Tibial artery (tissue), 4 donors: ENCODE data around the gene PIGU.

Source experiments
- DNase-seq, 2 donors: peaks; one replicate each; pipeline ENCODE4 v3.0.0-alpha.2; 2019
- H3K27ac ChIP-seq, 2 donors: fragments of 200-600 bp; sonication (generic) in 1 of 2; 1 replicate in 1 of 2; 2 replicates in 1 of 2; pipeline ENCODE4 v1.5.1; 2018 to 2019; ENCODE audit warnings: mild to moderate bottlenecking in 1 of 2
- H3K27me3 ChIP-seq, 2 donors: fragments of 200-600 bp; sonication (generic) in 1 of 2; one replicate each; pipeline versions ENCODE4 v1.5.1 to v1.6.0; 2016 to 2019
- H3K36me3 ChIP-seq, 3 donors: fragments of 200-600 bp; sonication (generic) in 2 of 3; one replicate each; pipeline ENCODE4 v1.5.1; 2016 to 2019; ENCODE audit warnings: mild to moderate bottlenecking in 2 of 3
- H3K4me1 ChIP-seq, 4 donors: fragments of 200-600 bp; sonication (generic) in 2 of 4; 1 replicate in 3 of 4; 2 replicates in 1 of 4; pipeline ENCODE4 v1.5.1; 2016 to 2019
- H3K4me3 ChIP-seq, 2 donors: fragments of 200-600 bp; sonication (generic) in 1 of 2; 1 replicate in 1 of 2; 2 replicates in 1 of 2; pipeline ENCODE4 v1.5.1; 2018 to 2019; ENCODE audit warnings: mild to moderate bottlenecking in 2 of 2
- H3K9me3 ChIP-seq, 3 donors: fragments of 200-600 bp; sonication (generic) in 1 of 3; one replicate each; pipeline ENCODE4 v1.5.1; 2016 to 2019
- CTCF ChIP-seq, 2 experiments: fragments of 200-600 bp in 1 of 2; fragments of 450-650 bp in 1 of 2; IDR thresholded peaks; one replicate each; pipeline ENCODE4 v1.5.1; 2017 to 2019; ENCODE audit warnings: antibody characterized with exemption in 2 of 2, mild to moderate bottlenecking in 1 of 2, moderate library complexity in 1 of 2
- intact Hi-C: fragments of 100-400 bp; cut with DNase I; formaldehyde crosslinking; loops from one replicate; pipeline ENCODE4 v1.15.0; 2023; ENCODE audit warnings: low total_unique reads

The PIGU gene

GRCh38 chr20:34642009-34642408 lies 34.9 kb downstream of the PIGU start:
- H3K27ac ChIP-seq, result no peak overlapping the region
- no peak for TF ChIP-seq CTCF (IDR thresholded peaks at IDR 0.05)
- intact Hi-C loops, result no loop called here

GRCh38 chr20:34639755-34640222 lies 37.1 kb downstream of the PIGU start:
- Histone ChIP-seq H3K36me3 (peaks cover 4 to 37% (median 16%) of the 10 kb centered on the region in 3 donors), H3K9me3 (no peaks in the 10 kb centered on the region), H3K27ac (no peak overlapping the region), H3K4me3 (no peak overlapping the region), H3K4me1 (no peaks in the 10 kb centered on the region), H3K27me3 (no peaks in the 10 kb centered on the region)
- intact Hi-C loops, result no loop called here
- TF ChIP-seq CTCF (IDR thresholded peaks at IDR 0.05), result no peak
- DNase-seq, result no peak

More at GRCh38 chr20:34642009-34642408, 34.9 kb downstream of the PIGU start:
- Histone ChIP-seq H3K9me3 (no peaks in the 10 kb centered on the region), H3K36me3 (peaks cover 0 to 22% (median 16%) of the 10 kb centered on the region in 3 donors), H3K4me1 (no peaks in the 10 kb centered on the region), H3K4me3 (no peak overlapping the region), H3K27me3 (no peaks in the 10 kb centered on the region)
- DNase-seq, result no peak

- no peaks in the 10 kb centered on the region for H3K9me3 ChIP-seq
- H3K4me3 ChIP-seq, result no peak overlapping the region
- intact Hi-C loops, result no loop called here
- no peak for TF ChIP-seq CTCF (IDR thresholded peaks at IDR 0.05)
- no peaks in the 10 kb centered on the region for H3K27me3 ChIP-seq
- no peak for DNase-seq
- no peaks in the 10 kb centered on the region for H3K4me1 ChIP-seq
- peaks cover 15 to 48% (median 25%) of the 10 kb centered on the region in 3 donors for H3K36me3 ChIP-seq
- H3K27ac ChIP-seq, result no peak overlapping the region
These were observed 38.4 kb downstream of the PIGU start for GRCh38 chr20:34638532-34638931.

GRCh38 chr20:34638039-34638292 lies 38.9 kb downstream of the PIGU start:
- H3K9me3 ChIP-seq, result no peaks in the 10 kb centered on the region
- intact Hi-C loops, result no loop called here
- peak overlapping the region in 1 of 2 donors; percentile 31 for H3K27ac ChIP-seq
- no peaks in the 10 kb centered on the region for H3K27me3 ChIP-seq
- no peak for TF ChIP-seq CTCF (IDR thresholded peaks at IDR 0.05)
- no peak overlapping the region for H3K4me3 ChIP-seq
- peaks cover 19 to 54% (median 21%) of the 10 kb centered on the region in 3 donors for H3K36me3 ChIP-seq
- H3K4me1 ChIP-seq, result no peaks in the 10 kb centered on the region
- DNase-seq, result no peak

- peak in 1 of 2 donors; percentile 60 for DNase-seq
- intact Hi-C loops, result no loop called here
- no peak for TF ChIP-seq CTCF (IDR thresholded peaks at IDR 0.05)
- no peaks in the 10 kb centered on the region for H3K9me3 ChIP-seq
- H3K27ac ChIP-seq, result peak overlapping the region in 1 of 2 donors; percentile 31
- no peak overlapping the region for H3K4me3 ChIP-seq
- no peaks in the 10 kb centered on the region for H3K4me1 ChIP-seq
- H3K27me3 ChIP-seq, result no peaks in the 10 kb centered on the region
- peaks cover 19 to 57% (median 20%) of the 10 kb centered on the region in 3 donors for H3K36me3 ChIP-seq
These were observed 39.5 kb downstream of the PIGU start for GRCh38 chr20:34637245-34638038.
